Duodenal mucosa (tissue), 2 donors: ENCODE data around the gene LRRC4C.

Source experiments
- H3K27ac ChIP-seq: one replicate; pipeline ENCODE4 v1.7.0; 2013; ENCODE audit warnings: low read depth, low read length
- H3K27me3 ChIP-seq, 2 donors: one replicate each; pipeline ENCODE4 v1.7.0; 2013; ENCODE audit warnings: low read length in 2 of 2, control low read depth in 1 of 2; ENCODE audit not compliant: insufficient read depth in 2 of 2, control insufficient read depth in 1 of 2
- H3K36me3 ChIP-seq, 2 donors: one replicate each; pipeline ENCODE4 v1.7.0; 2013; ENCODE audit warnings: low read length in 2 of 2, control low read depth in 1 of 2; ENCODE audit not compliant: insufficient read depth in 2 of 2, control insufficient read depth in 1 of 2
- H3K4me1 ChIP-seq, 2 donors: one replicate each; pipeline ENCODE4 v1.7.0; 2013; ENCODE audit warnings: low read length in 2 of 2, control low read depth in 1 of 2; ENCODE audit not compliant: insufficient read depth in 2 of 2, control insufficient read depth in 1 of 2
- H3K4me3 ChIP-seq, 2 donors: one replicate each; pipeline ENCODE4 v1.7.0; 2013; ENCODE audit warnings: low read length in 2 of 2, low read depth in 1 of 2
- H3K9ac ChIP-seq, 2 donors: one replicate each; pipeline ENCODE4 v1.7.0; 2013; ENCODE audit warnings: low read length in 2 of 2, low read depth in 1 of 2
- H3K9me3 ChIP-seq, 2 donors: one replicate each; pipeline ENCODE4 v1.7.0; 2013; ENCODE audit warnings: low read length in 2 of 2, control low read depth in 1 of 2; ENCODE audit not compliant: control insufficient read depth in 1 of 2

Gene LRRC4C

GRCh38 chr11:41113160-41113559, 346.3 kb downstream of the LRRC4C start:
- H3K27ac ChIP-seq: no peak overlapping the region
- H3K4me1 ChIP-seq: no peaks in the 10 kb centered on the region
- no peaks in the 10 kb centered on the region for H3K27me3 ChIP-seq
- H3K36me3 ChIP-seq: no peaks in the 10 kb centered on the region
- H3K9me3 ChIP-seq: no peaks in the 10 kb centered on the region
- no peak overlapping the region for H3K4me3 ChIP-seq
- H3K9ac ChIP-seq: no peak overlapping the region

GRCh38 chr11:41110527-41110926, 348.9 kb downstream of the LRRC4C start:
- Histone ChIP-seq H3K36me3 (no peaks in the 10 kb centered on the region), H3K27ac (no peak overlapping the region), H3K9ac (no peak overlapping the region), H3K4me3 (no peak overlapping the region), H3K9me3 (no peaks in the 10 kb centered on the region), H3K4me1 (no peaks in the 10 kb centered on the region), H3K27me3 (no peaks in the 10 kb centered on the region)

DNA sequence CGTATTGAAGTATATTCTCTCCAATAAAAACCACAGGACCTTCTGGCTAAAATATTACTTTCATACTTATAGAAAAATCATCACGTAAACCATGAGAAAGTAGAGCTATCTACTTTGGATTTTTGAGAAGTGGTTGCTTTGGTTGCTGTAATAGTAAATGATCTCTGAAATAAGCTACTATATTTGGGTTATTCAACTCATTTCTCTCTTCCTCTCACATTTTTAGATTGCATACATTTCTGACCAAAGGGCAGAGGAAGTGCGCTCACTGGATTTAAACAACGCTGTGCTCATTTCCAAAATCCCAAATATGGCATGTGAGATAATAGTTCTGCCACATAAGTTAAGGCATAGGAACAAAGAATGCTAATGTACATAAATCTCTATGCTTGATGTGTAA, 357.0 kb downstream of the LRRC4C start:
- no peak overlapping the region for H3K27ac ChIP-seq
- H3K9me3 ChIP-seq: no peaks in the 10 kb centered on the region
- no peaks in the 10 kb centered on the region for H3K27me3 ChIP-seq
- H3K36me3 ChIP-seq: no peaks in the 10 kb centered on the region
- H3K9ac ChIP-seq: no peak overlapping the region
- no peak overlapping the region for H3K4me3 ChIP-seq
- no peaks in the 10 kb centered on the region for H3K4me1 ChIP-seq

GRCh38 chr11:41099654-41100053, 359.8 kb downstream of the LRRC4C start:
- H3K27ac ChIP-seq: no peak overlapping the region
- H3K36me3 ChIP-seq: no peaks in the 10 kb centered on the region
- no peak overlapping the region for H3K4me3 ChIP-seq
- H3K9ac ChIP-seq: no peak overlapping the region
- H3K9me3 ChIP-seq: no peaks in the 10 kb centered on the region
- no peaks in the 10 kb centered on the region for H3K27me3 ChIP-seq
- no peaks in the 10 kb centered on the region for H3K4me1 ChIP-seq

DNA sequence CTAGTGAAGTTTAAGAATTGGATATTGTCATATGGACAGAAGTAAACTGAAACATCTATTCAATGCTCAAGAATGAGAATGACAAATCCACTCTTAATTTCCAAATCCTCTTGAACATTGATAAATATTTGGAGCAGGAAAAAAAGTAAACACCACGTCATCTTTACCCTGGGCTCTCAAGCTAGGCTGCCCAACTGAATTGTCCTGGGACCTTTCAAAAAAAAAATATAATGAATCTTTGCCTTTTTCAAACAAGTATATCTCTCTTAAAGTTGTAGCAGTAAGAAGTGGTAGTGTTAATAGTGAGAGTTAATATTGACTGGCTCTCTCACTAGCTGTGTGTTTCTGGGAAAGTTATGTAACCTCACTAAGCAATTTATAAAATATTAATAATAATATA, 374.3 kb downstream of the LRRC4C start:
- H3K9me3 ChIP-seq: no peaks in the 10 kb centered on the region
- no peaks in the 10 kb centered on the region for H3K4me1 ChIP-seq
- no peak overlapping the region for H3K9ac ChIP-seq
- H3K36me3 ChIP-seq: no peaks in the 10 kb centered on the region
- no peak overlapping the region for H3K27ac ChIP-seq
- no peak overlapping the region for H3K4me3 ChIP-seq
- no peaks in the 10 kb centered on the region for H3K27me3 ChIP-seq

DNA sequence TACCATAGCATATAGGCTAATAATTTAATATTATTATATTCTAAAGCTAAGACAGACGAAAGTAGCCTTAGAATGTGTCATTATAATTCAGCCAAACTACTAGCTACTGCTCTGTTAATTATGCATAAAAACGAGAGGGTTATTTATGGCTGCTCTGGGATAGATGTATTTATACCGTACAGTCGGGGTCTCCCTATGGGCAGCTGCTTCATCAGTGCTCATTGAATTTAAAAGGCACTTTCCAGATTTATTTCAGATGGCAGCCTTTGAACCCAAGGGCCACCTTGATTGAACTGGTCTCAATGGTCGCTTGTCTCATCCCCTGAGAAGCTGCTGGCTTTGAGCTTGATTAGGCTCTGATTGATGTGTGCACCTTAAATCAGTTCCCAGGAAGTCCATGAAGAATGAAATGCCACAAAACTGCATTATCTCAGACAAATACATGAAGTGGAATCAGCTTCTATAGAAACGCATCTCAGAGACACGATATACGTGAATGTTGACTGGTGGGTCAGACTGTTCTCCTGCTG, 377.6 kb downstream of the LRRC4C start:
- H3K27ac ChIP-seq: no peak overlapping the region
- no peaks in the 10 kb centered on the region for H3K9me3 ChIP-seq
- no peak overlapping the region for H3K9ac ChIP-seq
- H3K4me3 ChIP-seq: no peak overlapping the region
- H3K4me1 ChIP-seq: no peaks in the 10 kb centered on the region
- no peaks in the 10 kb centered on the region for H3K36me3 ChIP-seq
- no peaks in the 10 kb centered on the region for H3K27me3 ChIP-seq

DNA sequence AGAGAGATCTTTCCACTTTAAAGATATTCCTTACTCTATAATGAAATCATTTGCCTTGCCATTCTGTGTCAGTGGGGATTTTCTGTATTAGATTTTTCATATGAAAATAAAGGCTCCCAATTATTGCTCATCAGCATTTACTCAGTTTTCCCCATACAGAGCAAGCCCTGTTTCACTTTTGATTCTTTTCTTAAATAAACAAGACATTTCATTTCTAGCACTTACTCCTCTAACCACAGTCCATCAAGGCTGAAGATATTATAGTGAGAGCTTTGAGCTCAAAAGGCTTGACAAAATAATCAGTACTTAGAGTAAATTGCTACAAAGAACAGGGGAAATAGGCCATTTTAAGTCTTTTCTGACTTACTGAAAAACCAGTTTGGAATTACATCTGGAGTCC, 385.1 kb downstream of the LRRC4C start:
- H3K9ac ChIP-seq: no peak overlapping the region
- no peaks in the 10 kb centered on the region for H3K4me1 ChIP-seq
- no peaks in the 10 kb centered on the region for H3K36me3 ChIP-seq
- no peak overlapping the region for H3K4me3 ChIP-seq
- H3K27me3 ChIP-seq: no peaks in the 10 kb centered on the region
- H3K9me3 ChIP-seq: no peaks in the 10 kb centered on the region
- H3K27ac ChIP-seq: no peak overlapping the region

DNA sequence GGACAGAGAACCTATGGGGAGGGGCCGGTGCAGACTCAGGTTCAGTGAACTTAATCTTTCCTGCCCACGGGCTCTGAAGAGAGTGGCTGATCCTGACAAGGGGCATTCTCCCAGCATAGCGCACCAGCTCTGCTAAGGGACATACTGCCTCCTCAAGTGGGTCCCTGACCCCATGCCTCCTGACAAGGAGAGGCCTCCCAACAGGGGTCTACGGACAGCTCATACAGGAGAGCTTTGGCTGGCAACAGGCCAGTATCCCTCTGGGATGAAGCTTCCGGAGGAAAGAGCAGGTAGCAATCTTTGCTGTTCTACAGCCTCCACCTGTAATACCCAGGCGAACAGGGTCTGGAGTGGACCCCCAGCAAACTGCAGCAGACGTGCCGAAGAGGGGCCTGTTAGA, 394.0 kb downstream of the LRRC4C start:
- Histone ChIP-seq H3K4me1 (no peaks in the 10 kb centered on the region), H3K36me3 (no peaks in the 10 kb centered on the region), H3K27ac (no peak overlapping the region), H3K4me3 (no peak overlapping the region), H3K9ac (no peak overlapping the region), H3K27me3 (no peaks in the 10 kb centered on the region), H3K9me3 (no peaks in the 10 kb centered on the region)

GRCh38 chr11:41058138-41058537, 401.3 kb downstream of the LRRC4C start:
- Histone ChIP-seq H3K27me3 (no peaks in the 10 kb centered on the region), H3K9me3 (no peaks in the 10 kb centered on the region), H3K4me3 (no peak overlapping the region), H3K36me3 (no peaks in the 10 kb centered on the region), H3K27ac (no peak overlapping the region), H3K9ac (no peak overlapping the region), H3K4me1 (no peaks in the 10 kb centered on the region)

- Histone ChIP-seq H3K36me3 (no peaks in the 10 kb centered on the region), H3K4me1 (no peaks in the 10 kb centered on the region), H3K4me3 (no peak overlapping the region)
Measured at GRCh38 chr11:41056892-41057569, 402.4 kb downstream of the LRRC4C start.

More at GRCh38 chr11:41056892-41057569, 402.4 kb downstream of the LRRC4C start:
- no peaks in the 10 kb centered on the region for H3K27me3 ChIP-seq
- no peak overlapping the region for H3K27ac ChIP-seq
- H3K9ac ChIP-seq: no peak overlapping the region
- H3K9me3 ChIP-seq: no peaks in the 10 kb centered on the region
